IMR-90 (cell line): ENCODE data around the gene PLAAT3. TPM values are rescaled to one million over a fixed set of nuclear protein-coding genes. Genes with fewer than 3 reads are reported as not detected.

Experiments
- ATAC-seq: fragments of 200-7000 bp; cut with Tn5 transposase; 2 replicates; pipeline ENCODE4 v1.9.1; 2020; ENCODE audit warnings: low read depth, mild to moderate bottlenecking, moderate library complexity
- BruUV-seq: library from RNA; stranded (reverse); fragments of 400-500 nt; replicated peaks from 2 replicates; lab custom pipeline; 2021; lab: Mats Ljungman, UMichigan
- CTCF ChIA-PET: fragments of 300-600 bp; formaldehyde crosslinking; extraction: SDS; loops from one replicate; lab custom pipeline; 2021; ENCODE audit warnings: antibody characterized with exemption; lab: Yijun Ruan, JAX
- POLR2A ChIA-PET: fragments of 300-600 bp; sonication (Branson Sonifier 250); formaldehyde crosslinking; loops from one replicate; lab custom pipeline; 2022; ENCODE audit warnings: antibody characterized with exemption; ENCODE audit not compliant: unreplicated experiment; lab: Charles Lee
- DNase-seq: peaks from one replicate; pipeline ENCODE4 v3.0.0; 2013
- H2AFZ ChIP-seq: replicated peaks from 2 replicates; pipeline ENCODE3; 2013; ENCODE audit warnings: low read length, mild to moderate bottlenecking; ENCODE audit not compliant: poor library complexity
- H2AK5ac ChIP-seq: 2 replicates; pipeline ENCODE4 v1.6.1; 2013; ENCODE audit warnings: low read depth, low read length, inconsistent platforms
- H2AK9ac ChIP-seq: replicated peaks from 2 replicates; pipeline ENCODE3; 2013; ENCODE audit warnings: mild to moderate bottlenecking, low read depth, low read length, moderate library complexity; ENCODE audit not compliant: poor library complexity
- H2BK120ac ChIP-seq: 2 replicates; pipeline ENCODE4 v1.6.1; 2013; ENCODE audit warnings: low read depth, low read length, inconsistent platforms
- H2BK15ac ChIP-seq: 3 replicates; pipeline ENCODE4 v1.6.1; 2013; ENCODE audit warnings: low read depth, low read length, inconsistent platforms
- H2BK20ac ChIP-seq: 2 replicates; pipeline ENCODE4 v1.6.1; 2013; ENCODE audit warnings: low read depth, mild to moderate bottlenecking, inconsistent platforms, low read length, moderate library complexity
- H2BK5ac ChIP-seq: 2 replicates; pipeline ENCODE4 v1.6.1; 2013; ENCODE audit warnings: mild to moderate bottlenecking, low read depth, low read length, inconsistent platforms; ENCODE audit not compliant: poor library complexity, severe bottlenecking
- H3K14ac ChIP-seq: replicated peaks from 2 replicates; pipeline ENCODE4 v1.6.1; 2013; ENCODE audit warnings: low read depth, low read length, inconsistent platforms
- H3K18ac ChIP-seq: 2 replicates; pipeline ENCODE4 v1.6.1; 2013; ENCODE audit warnings: low read depth, low read length, control low read depth
- H3K23ac ChIP-seq: 2 replicates; pipeline ENCODE4 v1.6.1; 2013; ENCODE audit warnings: low read depth, low read length, inconsistent platforms
- H3K27ac ChIP-seq: 2 replicates; pipeline ENCODE4 v1.5.1; 2013; ENCODE audit warnings: mild to moderate bottlenecking, control low read depth, low read length; ENCODE audit not compliant: insufficient read depth
- H3K27me3 ChIP-seq: 2 replicates; pipeline ENCODE4 v1.6.1; 2013; ENCODE audit warnings: low read length; ENCODE audit not compliant: control insufficient read depth, insufficient read depth
- H3K36me3 ChIP-seq: 2 replicates; pipeline ENCODE4 v1.6.1; 2013; ENCODE audit warnings: low read length, mixed read lengths; ENCODE audit not compliant: control insufficient read depth, insufficient read depth
- H3K4ac ChIP-seq: 2 replicates; pipeline ENCODE4 v1.6.1; 2013; ENCODE audit warnings: low read depth, low read length, inconsistent platforms
- H3K4me1 ChIP-seq: 2 replicates; pipeline ENCODE4 v1.6.1; 2013; ENCODE audit warnings: low read length, mixed read lengths; ENCODE audit not compliant: control insufficient read depth, insufficient read depth
- H3K4me2 ChIP-seq: 2 replicates; pipeline ENCODE4 v1.6.1; 2013; ENCODE audit warnings: low read depth, mild to moderate bottlenecking, control low read depth, low read length, moderate library complexity
- H3K4me3 ChIP-seq: 2 replicates; pipeline ENCODE4 v1.5.1; 2013; ENCODE audit warnings: low read depth, mild to moderate bottlenecking, control low read depth, low read length, moderate library complexity; ENCODE audit not compliant: insufficient read depth
- H3K56ac ChIP-seq: 2 replicates; pipeline ENCODE4 v1.6.1; 2013; ENCODE audit warnings: low read length, inconsistent platforms; ENCODE audit not compliant: insufficient read depth; ENCODE audit errors: extremely low read depth
- H3K79me1 ChIP-seq, 2 experiments: 2 replicates each; pipeline ENCODE4 v1.6.1; 2013; ENCODE audit warnings: low read length in 2 of 2, inconsistent platforms in 1 of 2, low read depth in 1 of 2
- H3K9ac ChIP-seq: 2 replicates; pipeline ENCODE4 v1.6.1; 2013; ENCODE audit warnings: low read depth, low read length, control low read depth
- H3K9me1 ChIP-seq: 2 replicates; pipeline ENCODE4 v1.6.1; 2013; ENCODE audit warnings: low read length, inconsistent platforms; ENCODE audit not compliant: insufficient read depth
- H3K9me3 ChIP-seq: 2 replicates; pipeline ENCODE4 v1.6.1; 2013; ENCODE audit warnings: low read length; ENCODE audit not compliant: control insufficient read depth, insufficient read depth
- H4K20me1 ChIP-seq: 2 replicates; pipeline ENCODE4 v1.6.1; 2013; ENCODE audit warnings: low read length, inconsistent platforms; ENCODE audit not compliant: insufficient read depth
- H4K5ac ChIP-seq: 2 replicates; pipeline ENCODE4 v1.6.1; 2013; ENCODE audit warnings: mild to moderate bottlenecking, low read depth, low read length, control low read depth
- H4K8ac ChIP-seq, 2 experiments: 2 replicates each; pipeline ENCODE4 v1.6.1; 2013; ENCODE audit warnings: low read depth in 2 of 2, low read length in 2 of 2, control low read depth in 1 of 2, inconsistent platforms in 1 of 2
- H4K91ac ChIP-seq: 2 replicates; pipeline ENCODE4 v1.6.1; 2013; ENCODE audit warnings: low read depth, low read length, inconsistent platforms; ENCODE audit not compliant: insufficient read depth
- BHLHE40 ChIP-seq: fragments of 150-350 bp; IDR thresholded peaks from 2 replicates; pipeline ENCODE4 v1.6.1; 2016; ENCODE audit warnings: mild to moderate bottlenecking, low read depth, low read length
- CHD1 ChIP-seq: IDR thresholded peaks from 2 replicates; pipeline ENCODE4 v1.6.1; 2012; ENCODE audit warnings: low read depth, low read length, improper control_type of control experiment
- FOS ChIP-seq: fragments of 150-350 bp; IDR thresholded peaks from 2 replicates; pipeline ENCODE4 v1.6.1; 2016; ENCODE audit warnings: low read depth, low read length
- MAFK ChIP-seq: IDR thresholded peaks from 2 replicates; pipeline ENCODE4 v1.6.1; 2012; ENCODE audit warnings: low read depth, low read length, improper control_type of control experiment
- MAZ ChIP-seq: IDR thresholded peaks from 2 replicates; pipeline ENCODE4 v1.6.1; 2012; ENCODE audit warnings: low read depth, mild to moderate bottlenecking, low read length, improper control_type of control experiment, moderate library complexity, borderline replicate concordance
- MXI1 ChIP-seq: IDR thresholded peaks from 2 replicates; pipeline ENCODE4 v1.6.1; 2012; ENCODE audit warnings: low read depth, mild to moderate bottlenecking, low read length, moderate library complexity, borderline replicate concordance
- NFE2L2 ChIP-seq: fragments of 150-350 bp; IDR thresholded peaks from 2 replicates; pipeline ENCODE4 v1.6.1; 2016; ENCODE audit warnings: low read depth, mild to moderate bottlenecking, low read length
- POLR2A ChIP-seq: IDR thresholded peaks from 2 replicates; pipeline ENCODE4 v1.6.1; 2012; ENCODE audit warnings: mild to moderate bottlenecking, low read depth, low read length
- RAD21 ChIP-seq: IDR thresholded peaks from 2 replicates; pipeline ENCODE4 v1.6.1; 2012; ENCODE audit warnings: low read length, improper control_type of control experiment
- RCOR1 ChIP-seq: IDR thresholded peaks from 2 replicates; pipeline ENCODE4 v1.6.1; 2012; ENCODE audit warnings: mild to moderate bottlenecking, low read length, improper control_type of control experiment; ENCODE audit not compliant: insufficient replicate concordance
- RFX5 ChIP-seq: IDR thresholded peaks from 2 replicates; pipeline ENCODE4 v1.8.0; 2012; ENCODE audit warnings: low read depth, mild to moderate bottlenecking, low read length, moderate library complexity
- SMC3 ChIP-seq: fragments of 150-350 bp; IDR thresholded peaks from 2 replicates; pipeline ENCODE4 v1.6.1; 2016; ENCODE audit warnings: low read depth, mild to moderate bottlenecking, antibody characterized with exemption, low read length, moderate library complexity
- WGBS, 2 experiments: methylation state at CpG; one replicate each; pipeline versions ENCODE4 v1.1.5 to v1.1.7; 2013; ENCODE audit warnings: missing lambda C conversion rate in 2 of 2; ENCODE audit not compliant: insufficient read length in 1 of 2; ENCODE audit errors: extremely low coverage in 2 of 2; 5-methylcytosine and 5-hydroxymethylcytosine counted together
- dilution Hi-C: fragments of 300-500 bp; cut with HindIII; formaldehyde crosslinking; loops from one replicate; pipeline ENCODE4 v1.14.3; 2018; ENCODE audit warnings: low sequenced_read_pairs; ENCODE audit not compliant: unreplicated experiment
- in situ Hi-C: fragments of 300-500 bp; cut with MboI; formaldehyde crosslinking; loops from 3 replicates; pipeline ENCODE4 v1.14.3; 2019; ENCODE audit warnings: low sequenced_read_pairs, inconsistent platforms, mixed read lengths
- intact Hi-C: fragments of 100-400 bp; cut with micrococcal nuclease; formaldehyde crosslinking; loops from 2 replicates; pipeline ENCODE4 v1.10.0; 2022
- polyA plus RNA-seq, 3 experiments: library from polyadenylated mRNA; depleted of rRNA; stranded (reverse); fragments of >200 nt; gene quantifications; 2 replicates each; pipeline ENCODE4 v1.2.3, GENCODE V29; 2012; ENCODE audit warnings: low replicate concordance in 1 of 3
- total RNA-seq: library from RNA; depleted of rRNA; stranded (reverse); fragments of >200 nt; gene quantifications from 2 replicates; pipeline ENCODE4 v1.2.3, GENCODE V29; 2012
- TF ChIP-seq, protein P1 (sequence below): conservative IDR thresholded peaks from 2 replicates; pipeline ENCODE4 v1.5.1; 2012; ENCODE audit warnings: mild to moderate bottlenecking, low read depth, low read length, improper control_type of control experiment
- TF ChIP-seq, protein P2 (sequence below): fragments of 150-350 bp; IDR thresholded peaks from 2 replicates; pipeline ENCODE4 v1.6.1; 2017; ENCODE audit warnings: mild to moderate bottlenecking, antibody characterized with exemption, low read length, low read depth

PLAAT3 gene
- total and polyA plus RNA-seq, 2 of the 4 experiments (the other 2 are of a cell fraction): 3.2 to 3.9 TPM

DNA sequence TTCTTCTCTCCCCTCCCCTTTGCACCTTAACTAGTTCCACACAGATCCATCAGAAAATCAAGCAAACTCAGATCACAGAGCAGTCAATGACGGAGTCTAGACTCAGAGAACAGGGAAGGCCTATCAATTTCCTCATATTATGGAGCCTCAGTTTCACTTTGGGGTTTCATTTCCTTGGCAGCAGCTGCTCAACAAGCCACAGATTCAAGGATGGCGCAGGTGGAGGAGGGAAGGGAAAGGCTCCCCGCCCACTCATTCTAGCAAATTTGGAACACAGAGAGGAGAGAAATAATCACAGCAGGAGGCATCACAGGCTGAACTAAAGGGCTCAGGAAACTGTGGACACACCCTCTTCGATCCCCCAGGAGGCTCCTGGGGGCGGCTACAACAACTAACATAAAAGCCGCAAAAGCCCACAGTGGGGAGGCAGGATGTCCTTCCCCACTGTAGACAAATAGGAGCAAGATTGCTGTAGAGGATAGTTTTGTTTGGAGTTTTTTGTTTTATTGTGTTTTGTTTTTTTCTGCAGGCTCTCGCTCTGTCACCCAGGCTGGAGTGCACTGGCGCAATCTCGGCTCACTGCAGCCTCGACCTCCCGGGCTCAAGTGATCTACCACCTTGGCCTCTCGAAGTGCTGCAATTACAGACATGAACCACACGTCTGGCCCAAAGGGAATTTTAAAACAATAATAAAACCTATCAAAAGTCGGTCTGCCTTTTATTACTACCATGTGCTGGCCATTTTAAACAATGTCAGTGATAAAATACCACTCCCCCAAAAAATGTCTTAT, 3.4 kb downstream of the PLAAT3 start:
- no peak for DNase-seq
- H2AFZ ChIP-seq: peak overlapping the region; percentile 1
- H2BK20ac ChIP-seq: no peak overlapping the region
- H4K91ac ChIP-seq: no peak overlapping the region
- 0 out of 2 replicates have a peak, but pooled peaks cover 2% of the 10 kb centered on the region for H3K27me3 ChIP-seq
- ChIA-PET CTCF (no interaction called here), POLR2A (no interaction called here)
- H3K9me3 ChIP-seq: no peaks in the 10 kb centered on the region
- H2BK15ac ChIP-seq: no peak overlapping the region
- WGBS, 2 experiments: 48% methylated on average over 6 of the region's 14 CpGs; no CpG with 5 or more reads in 1 of the 2 experiments
- no peaks in the 10 kb centered on the region; the same call in 1 of the 2 replicates for H3K9me1 ChIP-seq
- TF ChIP-seq, protein P1, sequence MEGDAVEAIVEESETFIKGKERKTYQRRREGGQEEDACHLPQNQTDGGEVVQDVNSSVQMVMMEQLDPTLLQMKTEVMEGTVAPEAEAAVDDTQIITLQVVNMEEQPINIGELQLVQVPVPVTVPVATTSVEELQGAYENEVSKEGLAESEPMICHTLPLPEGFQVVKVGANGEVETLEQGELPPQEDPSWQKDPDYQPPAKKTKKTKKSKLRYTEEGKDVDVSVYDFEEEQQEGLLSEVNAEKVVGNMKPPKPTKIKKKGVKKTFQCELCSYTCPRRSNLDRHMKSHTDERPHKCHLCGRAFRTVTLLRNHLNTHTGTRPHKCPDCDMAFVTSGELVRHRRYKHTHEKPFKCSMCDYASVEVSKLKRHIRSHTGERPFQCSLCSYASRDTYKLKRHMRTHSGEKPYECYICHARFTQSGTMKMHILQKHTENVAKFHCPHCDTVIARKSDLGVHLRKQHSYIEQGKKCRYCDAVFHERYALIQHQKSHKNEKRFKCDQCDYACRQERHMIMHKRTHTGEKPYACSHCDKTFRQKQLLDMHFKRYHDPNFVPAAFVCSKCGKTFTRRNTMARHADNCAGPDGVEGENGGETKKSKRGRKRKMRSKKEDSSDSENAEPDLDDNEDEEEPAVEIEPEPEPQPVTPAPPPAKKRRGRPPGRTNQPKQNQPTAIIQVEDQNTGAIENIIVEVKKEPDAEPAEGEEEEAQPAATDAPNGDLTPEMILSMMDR: no peak
- TF ChIP-seq FOS (no peak), RAD21 (no peak), NFE2L2 (no peak), MAFK (no peak), POLR2A (no peak), BHLHE40 (no peak), RFX5 (no peak), MAZ (no peak), MXI1 (no peak), CHD1 (no peak), RCOR1 (no peak), SMC3 (no peak)
- TF ChIP-seq, protein P2, sequence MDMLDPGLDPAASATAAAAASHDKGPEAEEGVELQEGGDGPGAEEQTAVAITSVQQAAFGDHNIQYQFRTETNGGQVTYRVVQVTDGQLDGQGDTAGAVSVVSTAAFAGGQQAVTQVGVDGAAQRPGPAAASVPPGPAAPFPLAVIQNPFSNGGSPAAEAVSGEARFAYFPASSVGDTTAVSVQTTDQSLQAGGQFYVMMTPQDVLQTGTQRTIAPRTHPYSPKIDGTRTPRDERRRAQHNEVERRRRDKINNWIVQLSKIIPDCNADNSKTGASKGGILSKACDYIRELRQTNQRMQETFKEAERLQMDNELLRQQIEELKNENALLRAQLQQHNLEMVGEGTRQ: no peak
- no peak overlapping the region; a peak in 1 of 4 replicates for H4K8ac ChIP-seq
- no peak overlapping the region for H3K9ac ChIP-seq
- peak overlapping the region; percentile 1; the same call in 1 of the 2 replicates for H2AK5ac ChIP-seq
- 0 out of 2 replicates have a peak overlapping the region, but pooled peaks have one; percentile 32 for H3K4me2 ChIP-seq
- BruUV-seq: no TSS peak
- no peak overlapping the region for H2BK5ac ChIP-seq
- no peak overlapping the region for H3K56ac ChIP-seq
- H2AK9ac ChIP-seq: no peak overlapping the region
- H3K36me3 ChIP-seq: no peaks in the 10 kb centered on the region
- peaks cover 9% of the 10 kb centered on the region; the same call in 1 of the 2 replicates for H3K4me1 ChIP-seq
- dilution Hi-C loops (no loop called here), intact Hi-C loops (no loop called here), in situ Hi-C loops (no loop called here)
- no peak overlapping the region for H3K27ac ChIP-seq
- no peak overlapping the region for H3K23ac ChIP-seq
- H3K79me1 ChIP-seq: no peaks in the 10 kb centered on the region
- no peak overlapping the region for H4K5ac ChIP-seq
- H3K4ac ChIP-seq: no peak overlapping the region
- H3K14ac ChIP-seq: no peak overlapping the region
- H3K4me3 ChIP-seq: no peak overlapping the region
- no peak overlapping the region for H2BK120ac ChIP-seq
- no peak for ATAC-seq
- no peak overlapping the region for H3K18ac ChIP-seq
- no peaks in the 10 kb centered on the region for H4K20me1 ChIP-seq
